Lung (tissue), 12 donors: ENCODE measurements around the gene SRSF6. TPM values are rescaled to one million over a fixed set of nuclear protein-coding genes. Genes with fewer than 3 reads are reported as not detected.

ENCODE experiments used
- ATAC-seq: fragments of 200-7000 bp; cut with Tn5 transposase; one replicate; pipeline ENCODE4 v1.9.1; 2020; ENCODE audit warnings: moderate number of reproducible peaks; ENCODE audit not compliant: insufficient read depth, low FRiP score
- DNase-seq, 3 donors: peaks; one replicate each; pipeline ENCODE4 v3.0.0-alpha.2; 2013 to 2017
- H3K27ac ChIP-seq, 2 donors: one replicate each; pipeline ENCODE4 v1.5.1; 2013; ENCODE audit warnings: mild to moderate bottlenecking in 2 of 2, moderate library complexity in 2 of 2, control low read depth in 1 of 2, inconsistent platforms in 1 of 2, low read depth in 1 of 2, low read length in 1 of 2
- H3K27me3 ChIP-seq, 3 donors: one replicate each; pipeline ENCODE4 v1.5.1; 2013; ENCODE audit warnings: low read length in 2 of 3; ENCODE audit not compliant: control insufficient read depth in 3 of 3, insufficient read depth in 3 of 3
- H3K36me3 ChIP-seq, 4 donors: one replicate each; pipeline ENCODE4 v1.5.1; 2013; ENCODE audit warnings: low read length in 4 of 4, mild to moderate bottlenecking in 1 of 4, moderate library complexity in 1 of 4; ENCODE audit not compliant: control insufficient read depth in 4 of 4, insufficient read depth in 4 of 4
- H3K4me1 ChIP-seq, 5 donors: one replicate each; pipeline ENCODE4 v1.5.1; 2013; ENCODE audit warnings: low read length in 5 of 5, mild to moderate bottlenecking in 2 of 5, moderate library complexity in 1 of 5; ENCODE audit not compliant: control insufficient read depth in 5 of 5, insufficient read depth in 5 of 5
- H3K4me3 ChIP-seq: one replicate; pipeline ENCODE4 v1.5.1; 2013; ENCODE audit warnings: mild to moderate bottlenecking, control low read depth, moderate library complexity
- H3K9ac ChIP-seq, 2 donors: one replicate each; pipeline ENCODE4 v1.5.1; 2013; ENCODE audit warnings: low read length in 2 of 2, control low read depth in 1 of 2; ENCODE audit not compliant: insufficient read depth in 1 of 2
- H3K9me3 ChIP-seq, 4 donors: one replicate each; pipeline ENCODE4 v1.5.1; 2013; ENCODE audit warnings: low read length in 3 of 4, mild to moderate bottlenecking in 1 of 4, moderate library complexity in 1 of 4; ENCODE audit not compliant: control insufficient read depth in 4 of 4, insufficient read depth in 3 of 4
- CTCF ChIP-seq: IDR thresholded peaks from 2 replicates; pipeline ENCODE4 v1.5.1; 2012; ENCODE audit warnings: mild to moderate bottlenecking; ENCODE audit errors: control extremely low read depth, extremely low read depth
- WGBS, 2 donors: extraction: QIAGEN DNeasy Blood & Tissue Kit; methylation state at CpG; one replicate each; pipeline ENCODE4 v1.1.7; 2013; 5-methylcytosine and 5-hydroxymethylcytosine counted together
- polyA plus RNA-seq, 2 donors: library from polyadenylated mRNA; stranded (reverse); fragments of 200-250 nt; gene quantifications; one replicate each; pipeline ENCODE4 v1.2.1, GENCODE V29; 2013
- total RNA-seq, 2 donors: library from RNA; depleted of rRNA in 1 of 2; stranded (reverse); fragments of >200 nt in 1 of 2; gene quantifications; one replicate each; pipeline ENCODE4 v1.2.1, GENCODE V29; 2014 to 2021
- donor health status: control.
- donor health status: control.
- donor health status: Bipolar disorder and iron deficiency.
- donor health status: healthy.
- donor health status: DM: yes; HTN: yes; CAD: no.

SRSF6 gene
- total and polyA plus RNA-seq, 4 donors = 61.9 to 102 (median 94.5) TPM

GRCh38 chr20:43462660-43463526 is 5.2 kb downstream of the SRSF6 start:
- Histone ChIP-seq H3K27me3 (no peaks in the 10 kb centered on the region), H3K4me3 (no peak overlapping the region), H3K27ac (no peak overlapping the region), H3K9me3 (no peaks in the 10 kb centered on the region), H3K36me3 (peaks cover 15 to 69% (median 38%) of the 10 kb centered on the region in 4 donors), H3K4me1 (peaks cover 0 to 15% (median 3%) of the 10 kb centered on the region in 5 donors), H3K9ac (no peak overlapping the region)
- no peak for DNase-seq
- WGBS, 2 donors = 93 to 95% methylated on average over 4 of the region's 4 CpGs
- TF ChIP-seq CTCF = no peak
- no peak for ATAC-seq

GRCh38 chr20:43463527-43464218 is 6.0 kb downstream of the SRSF6 start:
- H3K36me3 ChIP-seq = peaks cover 15 to 69% (median 39%) of the 10 kb centered on the region in 4 donors

GRCh38 chr20:43464219-43464790 is 6.6 kb downstream of the SRSF6 start:
- no peak overlapping the region for H3K9ac ChIP-seq
- H3K36me3 ChIP-seq = peaks cover 14 to 66% (median 36%) of the 10 kb centered on the region in 4 donors
- WGBS, 2 donors = 88 to 92% methylated on average over 9 of the region's 9 CpGs
- H3K27ac ChIP-seq = no peak overlapping the region
- no peak overlapping the region for H3K4me3 ChIP-seq
- H3K4me1 ChIP-seq = peaks cover 0 to 10% (median 2%) of the 10 kb centered on the region in 5 donors
- no peak for TF ChIP-seq CTCF
- ATAC-seq (no peak), DNase-seq (no peak)
- no peaks in the 10 kb centered on the region for H3K27me3 ChIP-seq
- H3K9me3 ChIP-seq = no peaks in the 10 kb centered on the region

More at GRCh38 chr20:43463527-43464218, 6.0 kb downstream of the SRSF6 start:
- WGBS, 2 donors = 74 to 80% methylated on average over 3 of the region's 3 CpGs
- Histone ChIP-seq H3K27me3 (no peaks in the 10 kb centered on the region), H3K9me3 (no peaks in the 10 kb centered on the region), H3K9ac (no peak overlapping the region), H3K4me3 (no peak overlapping the region), H3K27ac (no peak overlapping the region), H3K4me1 (peaks cover 0 to 15% (median 3%) of the 10 kb centered on the region in 5 donors)
- no peak for TF ChIP-seq CTCF
- DNase-seq = no peak
- no peak for ATAC-seq
